Activated CD8-positive, alpha-beta memory T cell treated with anti-CD3 and anti-CD28 coated beads, Interleukin-2, amount 10 ng/mL, durations not matched to agents 7 days and 5 days (primary cell): ENCODE measurements around the gene EML4. TPM values are rescaled to one million over a fixed set of nuclear protein-coding genes. Genes with fewer than 3 reads are reported as not detected.

Source experiments
- ATAC-seq: fragments of 150-1000 bp; cut with Tn5 transposase; one replicate; pipeline ENCODE4 v1.10.0; 2021; ENCODE audit warnings: moderate library complexity
- CTCF ChIA-PET: fragments of 350-600 bp; sonication (Branson Sonifier 250); formaldehyde crosslinking; loops from one replicate; lab custom pipeline; 2021; ENCODE audit warnings: antibody characterized with exemption; lab: Charles Lee
- DNase-seq: peaks from one replicate; pipeline ENCODE4 v3.0.0-alpha.2; 2020
- H3K27ac Mint-ChIP-seq: one replicate; pipeline ENCODE4 v1.8.0; 2021; ENCODE audit warnings: mild to moderate bottlenecking, mixed read lengths
- H3K27me3 Mint-ChIP-seq: one replicate; pipeline ENCODE4 v1.8.0; 2021; ENCODE audit warnings: mixed read lengths
- H3K36me3 Mint-ChIP-seq: one replicate; pipeline ENCODE4 v1.8.0; 2021; ENCODE audit warnings: mild to moderate bottlenecking, mixed read lengths
- H3K4me1 Mint-ChIP-seq: one replicate; pipeline ENCODE4 v1.8.0; 2021; ENCODE audit warnings: mixed read lengths
- H3K4me3 Mint-ChIP-seq: one replicate; pipeline ENCODE4 v1.8.0; 2021; ENCODE audit warnings: mild to moderate bottlenecking, moderate library complexity, mixed read lengths
- H3K9me3 Mint-ChIP-seq: one replicate; pipeline ENCODE4 v1.8.0; 2022; ENCODE audit warnings: low read depth, mixed read lengths
- total RNA-seq, 2 experiments: library from RNA; stranded (reverse); gene quantifications; one replicate each; pipeline ENCODE4 v1.2.3, GENCODE V29; 2021

EML4 gene
- total RNA-seq, 2 experiments from 2014 or later, result 73.4 to 110 TPM

DNA sequence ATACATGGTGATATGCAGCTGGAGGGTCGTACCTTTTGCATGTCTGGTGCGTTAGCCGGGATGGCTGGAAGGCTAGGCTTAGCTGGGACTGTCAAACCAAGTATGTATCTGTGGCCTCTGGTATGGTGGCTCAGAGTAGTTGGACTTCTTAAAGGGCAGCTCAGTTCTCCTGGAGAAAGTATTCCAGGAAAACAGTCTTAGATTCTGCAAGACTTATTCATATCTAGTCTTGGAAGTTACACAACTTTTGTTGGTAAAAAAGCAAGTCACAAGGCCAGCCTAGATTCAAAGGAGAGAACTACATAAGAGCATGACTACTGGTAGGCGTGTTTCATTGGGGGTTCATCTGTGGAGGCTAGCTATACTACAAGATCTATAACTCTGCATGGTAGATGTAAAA, 45.5 kb downstream of the EML4 start:
- peaks cover 12% of the 10 kb centered on the region for H3K4me1 Mint-ChIP-seq
- no peaks in the 10 kb centered on the region for H3K27me3 Mint-ChIP-seq
- H3K9me3 Mint-ChIP-seq, result no peaks in the 10 kb centered on the region
- ATAC-seq (no peak), DNase-seq (no peak)
- CTCF ChIA-PET, result interaction anchor here (1.5 kb wide), 1 partner anchor 123 kb away, joined by 4 read pairs; no protein-coding TSS in a partner anchor
- no peak overlapping the region for H3K27ac Mint-ChIP-seq
- H3K36me3 Mint-ChIP-seq, result peaks cover 18% of the 10 kb centered on the region
- H3K4me3 Mint-ChIP-seq, result no peak overlapping the region

DNA sequence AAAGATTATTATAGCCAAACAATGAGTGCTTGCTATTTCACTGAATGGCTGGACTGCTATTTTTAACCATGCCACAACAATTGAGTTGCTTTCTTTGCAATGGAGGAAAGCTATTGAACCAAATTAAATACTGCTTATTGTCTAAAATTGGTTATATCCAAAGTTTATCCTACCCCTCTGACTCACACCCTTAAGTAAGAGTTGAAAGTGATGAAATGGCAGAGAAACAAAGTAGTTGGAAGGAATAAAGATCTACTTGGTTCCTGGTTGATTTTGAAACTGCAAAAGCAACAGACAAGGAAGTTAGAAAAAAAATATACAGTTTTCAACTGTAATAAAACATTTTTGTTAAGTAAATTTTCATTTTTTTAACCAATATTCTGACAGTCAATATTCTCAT, 47.5 kb downstream of the EML4 start:
- ATAC-seq (no peak), DNase-seq (no peak)
- Mint-ChIP-seq H3K27ac (no peak overlapping the region), H3K9me3 (no peaks in the 10 kb centered on the region), H3K27me3 (no peaks in the 10 kb centered on the region), H3K4me1 (peaks cover 17% of the 10 kb centered on the region), H3K36me3 (peaks cover 11% of the 10 kb centered on the region), H3K4me3 (no peak overlapping the region)
- CTCF ChIA-PET, result interaction anchor here (0.6 kb wide), 1 partner anchor 11 kb away, joined by 3 read pairs; no protein-coding TSS in a partner anchor

DNA sequence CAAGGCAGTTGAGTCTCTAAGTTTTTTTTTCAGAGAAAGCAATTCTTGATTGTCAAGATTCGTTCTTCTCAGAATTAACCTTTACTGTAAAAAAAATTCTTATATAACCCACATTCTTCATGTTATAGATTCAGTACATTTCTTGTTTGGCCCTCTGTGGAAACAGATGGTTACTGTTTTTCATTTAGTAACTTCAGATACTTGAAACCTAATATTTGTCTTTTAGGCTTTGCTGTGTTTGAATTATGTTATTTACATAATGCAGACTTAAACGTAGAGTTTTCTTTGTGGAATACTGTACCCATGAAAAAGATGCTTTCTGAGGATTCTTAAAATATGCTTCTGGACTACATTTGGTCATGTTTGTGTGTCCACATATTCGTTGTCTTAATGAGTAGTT, 48.2 kb downstream of the EML4 start:
- DNase-seq, result no peak
- peaks cover 17% of the 10 kb centered on the region for H3K4me1 Mint-ChIP-seq
- H3K27ac Mint-ChIP-seq, result no peak overlapping the region
- CTCF ChIA-PET, result no interaction called here
- ATAC-seq, result no peak
- H3K36me3 Mint-ChIP-seq, result peaks cover 13% of the 10 kb centered on the region
- no peak overlapping the region for H3K4me3 Mint-ChIP-seq
- no peaks in the 10 kb centered on the region for H3K27me3 Mint-ChIP-seq
- no peaks in the 10 kb centered on the region for H3K9me3 Mint-ChIP-seq

DNA sequence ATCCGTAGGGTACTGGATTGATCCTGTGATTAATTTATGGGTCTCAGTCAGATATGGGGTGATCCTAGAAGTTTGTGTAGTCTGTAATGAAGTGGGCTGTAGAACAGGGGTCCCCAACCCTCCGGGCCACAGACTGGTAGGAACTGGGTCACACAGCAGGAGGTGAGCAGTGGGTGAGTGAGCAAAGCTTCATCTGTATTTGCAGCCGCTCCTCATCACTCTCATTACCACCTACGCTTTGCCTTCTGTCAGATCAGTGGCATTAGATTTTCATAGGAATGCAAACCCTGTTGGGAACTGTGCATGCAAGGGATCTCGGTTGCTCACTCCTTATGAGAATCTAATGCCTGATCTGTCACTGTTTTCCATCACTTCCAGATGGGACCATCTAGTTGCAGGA, 48.8 kb downstream of the EML4 start:
- Mint-ChIP-seq H3K36me3 (peaks cover 13% of the 10 kb centered on the region), H3K27me3 (no peaks in the 10 kb centered on the region), H3K9me3 (no peaks in the 10 kb centered on the region), H3K4me1 (peaks cover 17% of the 10 kb centered on the region), H3K27ac (no peak overlapping the region), H3K4me3 (no peak overlapping the region)
- ATAC-seq, result no peak
- CTCF ChIA-PET, result no interaction called here
- DNase-seq, result no peak

DNA sequence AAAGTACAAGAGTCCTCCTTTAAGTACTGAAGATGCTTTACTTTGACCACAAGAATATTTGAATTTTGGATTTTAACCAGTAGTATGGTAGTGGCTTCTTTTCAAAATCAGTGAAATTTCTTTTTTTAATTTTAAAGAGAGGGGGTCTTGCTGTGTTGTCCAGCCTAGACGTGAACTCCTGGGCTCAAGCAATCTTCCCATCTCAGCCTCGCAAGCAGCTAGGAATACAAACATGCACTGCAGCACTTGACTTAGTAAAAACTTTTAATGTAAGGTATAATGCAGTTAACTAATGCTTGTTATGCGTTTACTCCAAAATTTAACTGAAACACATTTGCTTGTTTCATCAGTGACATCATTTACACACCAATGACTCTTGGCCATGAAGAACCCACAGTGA, 49.6 kb downstream of the EML4 start:
- CTCF ChIA-PET, result no interaction called here

DNA sequence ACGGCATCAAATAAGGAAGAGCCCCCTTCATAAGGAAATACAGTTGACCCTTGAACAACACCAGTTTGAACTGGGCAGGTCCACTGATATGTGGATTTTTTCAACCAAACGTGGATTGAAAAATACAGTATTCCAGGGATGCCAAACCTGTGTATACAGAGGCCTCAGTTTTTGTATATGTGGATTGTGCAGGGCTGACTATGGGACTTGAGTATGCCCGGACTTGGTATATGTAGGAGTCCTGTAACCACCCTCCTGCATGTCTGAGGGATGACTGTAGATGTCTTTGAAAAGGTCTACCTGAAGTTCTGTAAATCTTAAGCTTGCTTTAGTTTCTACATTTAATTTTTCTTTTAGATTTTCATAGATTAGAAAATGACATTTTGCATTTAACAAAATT, 50.0 kb downstream of the EML4 start:
- DNase-seq (no peak), ATAC-seq (no peak)
- CTCF ChIA-PET, result no interaction called here
- Mint-ChIP-seq H3K36me3 (peaks cover 16% of the 10 kb centered on the region), H3K27me3 (no peaks in the 10 kb centered on the region), H3K4me1 (peaks cover 28% of the 10 kb centered on the region), H3K4me3 (no peak overlapping the region), H3K9me3 (no peaks in the 10 kb centered on the region), H3K27ac (no peak overlapping the region)

More for the DNA sequence above, 49.6 kb downstream of the EML4 start:
- H3K4me1 Mint-ChIP-seq, result peaks cover 25% of the 10 kb centered on the region
- no peaks in the 10 kb centered on the region for H3K27me3 Mint-ChIP-seq
- peaks cover 16% of the 10 kb centered on the region for H3K36me3 Mint-ChIP-seq
- H3K27ac Mint-ChIP-seq, result no peak overlapping the region
- no peak overlapping the region for H3K4me3 Mint-ChIP-seq
- DNase-seq (no peak), ATAC-seq (no peak)
- no peaks in the 10 kb centered on the region for H3K9me3 Mint-ChIP-seq

DNA sequence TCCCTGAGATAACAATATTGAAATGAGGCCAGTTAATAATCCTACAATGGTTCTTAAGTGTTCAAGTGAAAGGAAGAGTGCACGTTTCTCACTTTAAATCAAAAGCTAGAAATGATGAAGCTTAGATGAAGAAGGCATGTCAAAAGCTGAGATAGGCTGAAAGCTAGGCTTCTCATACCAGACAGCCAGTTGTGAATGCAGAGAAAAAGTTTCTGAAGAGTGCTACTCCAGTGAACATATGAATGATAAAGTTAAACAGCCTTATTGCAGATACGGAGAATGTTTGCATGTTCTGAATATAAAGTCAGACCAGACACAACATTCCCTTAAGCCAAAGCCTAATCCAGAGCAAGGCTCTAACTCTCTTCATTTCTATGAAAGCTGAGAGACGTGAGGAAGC, 51.4 kb downstream of the EML4 start:
- ATAC-seq, result no peak
- Mint-ChIP-seq H3K27me3 (no peaks in the 10 kb centered on the region), H3K9me3 (no peaks in the 10 kb centered on the region), H3K36me3 (peaks cover 19% of the 10 kb centered on the region), H3K4me3 (no peak overlapping the region), H3K4me1 (peaks cover 35% of the 10 kb centered on the region), H3K27ac (no peak overlapping the region)
- CTCF ChIA-PET, result no interaction called here
- no peak for DNase-seq

DNA sequence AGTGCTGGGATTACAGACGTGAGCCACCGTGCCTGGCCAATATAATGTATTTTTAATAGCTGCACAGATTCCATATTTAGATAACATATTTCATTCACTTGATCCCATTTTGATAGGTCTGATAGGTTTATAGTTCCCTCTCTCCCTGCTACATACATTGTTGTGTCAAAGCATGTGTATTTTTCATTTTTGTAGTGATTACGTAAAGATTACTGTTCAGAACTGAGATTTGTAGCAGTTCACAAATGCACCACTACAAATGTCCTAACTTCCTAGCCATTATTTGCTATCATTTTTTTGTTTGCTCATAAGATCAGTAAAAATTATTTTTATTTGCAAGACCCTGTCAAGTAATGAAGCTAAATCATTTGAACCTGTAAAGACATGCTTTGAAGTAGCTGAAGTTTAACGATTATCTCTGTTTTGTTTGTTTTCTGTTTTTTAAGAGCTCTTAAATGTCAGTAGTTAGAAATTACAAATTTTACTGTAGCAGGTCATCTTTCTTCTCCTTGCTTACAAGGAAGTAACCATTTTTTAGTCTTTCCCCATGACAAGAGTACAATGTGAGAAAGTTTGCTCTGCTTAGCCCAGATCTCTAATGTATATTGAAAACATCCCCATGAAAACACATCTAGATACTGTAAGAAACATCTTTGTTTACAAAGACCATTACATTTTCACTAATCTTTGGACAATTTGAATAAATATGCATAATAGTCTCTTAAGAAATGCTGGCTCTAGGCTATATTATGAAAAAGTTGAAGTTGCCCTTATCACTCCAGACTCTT, 54.1 kb downstream of the EML4 start:
- Mint-ChIP-seq H3K27ac (no peak overlapping the region), H3K4me1 (peaks cover 35% of the 10 kb centered on the region), H3K27me3 (no peaks in the 10 kb centered on the region), H3K9me3 (no peaks in the 10 kb centered on the region), H3K4me3 (no peak overlapping the region), H3K36me3 (peaks cover 16% of the 10 kb centered on the region)
- CTCF ChIA-PET, result no interaction called here
- DNase-seq (no peak), ATAC-seq (no peak)

DNA sequence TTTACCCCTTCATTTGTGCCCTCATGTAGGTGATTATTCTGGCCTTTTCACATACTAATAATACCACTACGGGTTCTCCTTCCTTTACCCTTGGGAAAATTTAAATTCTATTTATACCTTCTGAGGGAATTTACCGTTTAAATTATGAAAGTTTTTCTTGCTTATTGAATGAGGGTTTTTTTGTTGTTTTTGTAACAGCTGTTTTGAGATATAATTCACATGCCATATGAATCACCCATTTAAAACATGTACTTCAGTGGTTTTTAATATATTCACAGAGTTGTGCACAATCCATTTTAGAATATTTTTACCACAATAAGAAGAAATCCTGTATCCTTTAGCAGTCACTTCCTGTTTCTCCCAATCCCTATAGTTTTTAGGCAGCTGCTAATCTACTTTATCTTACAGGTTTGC, 54.7 kb downstream of the EML4 start:
- ATAC-seq (no peak), DNase-seq (no peak)
- H3K27me3 Mint-ChIP-seq, result no peaks in the 10 kb centered on the region
- peaks cover 34% of the 10 kb centered on the region for H3K4me1 Mint-ChIP-seq
- no peak overlapping the region for H3K27ac Mint-ChIP-seq
- no peaks in the 10 kb centered on the region for H3K9me3 Mint-ChIP-seq
- peaks cover 15% of the 10 kb centered on the region for H3K36me3 Mint-ChIP-seq
- H3K4me3 Mint-ChIP-seq, result no peak overlapping the region
- CTCF ChIA-PET, result no interaction called here

DNA sequence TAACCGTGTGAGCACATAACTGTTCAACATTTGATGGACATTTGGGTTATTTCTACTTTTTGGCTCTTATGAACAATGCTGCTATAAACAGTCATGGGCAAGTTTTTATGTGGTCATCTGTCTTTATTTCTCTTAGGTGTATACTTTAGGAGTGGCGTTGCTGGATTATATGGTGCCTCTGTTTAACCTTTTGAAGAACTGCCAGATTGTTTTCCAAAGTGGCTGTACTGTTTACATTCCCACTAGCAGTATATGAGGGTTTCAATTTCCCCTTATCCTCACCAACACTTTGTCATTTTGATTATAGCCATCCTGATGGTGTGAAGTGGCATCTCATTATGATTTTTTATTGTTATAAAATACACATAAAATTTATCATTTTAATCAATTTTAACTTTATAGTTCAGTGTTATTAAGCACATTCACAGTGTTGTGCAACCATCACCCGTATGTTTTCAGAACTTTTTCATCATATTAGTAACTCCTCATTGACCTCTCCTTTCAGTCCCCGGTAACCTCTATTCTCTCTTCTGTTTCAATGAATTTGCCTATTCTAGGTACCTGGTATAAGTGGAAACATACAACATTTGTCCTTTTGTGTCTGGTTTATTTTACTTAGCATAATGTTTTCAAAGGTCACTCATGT, 55.4 kb downstream of the EML4 start:
- Mint-ChIP-seq H3K27me3 (no peaks in the 10 kb centered on the region), H3K36me3 (peaks cover 13% of the 10 kb centered on the region), H3K27ac (no peak overlapping the region), H3K4me1 (peaks cover 36% of the 10 kb centered on the region), H3K4me3 (no peak overlapping the region), H3K9me3 (no peaks in the 10 kb centered on the region)
- DNase-seq (no peak), ATAC-seq (no peak)
- CTCF ChIA-PET, result no interaction called here

DNA sequence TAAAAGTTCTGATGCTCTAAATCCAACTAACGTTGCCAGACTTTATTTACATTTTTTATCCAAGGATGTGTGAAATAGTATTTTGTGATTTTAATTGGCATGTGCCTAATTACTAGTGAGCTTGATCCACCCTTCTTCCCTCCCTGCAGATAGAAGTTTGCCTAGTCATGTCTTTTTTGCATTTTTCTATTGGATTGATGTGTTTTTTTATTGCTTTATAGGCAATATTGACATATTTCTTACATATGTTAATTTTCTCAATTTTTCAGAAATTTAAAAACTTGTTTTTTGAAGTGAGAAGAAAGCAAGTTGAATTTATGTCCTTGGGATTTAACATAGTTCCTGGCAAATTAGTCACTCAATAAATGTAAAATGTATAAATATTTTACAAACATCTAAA, 56.4 kb downstream of the EML4 start:
- Mint-ChIP-seq H3K9me3 (no peaks in the 10 kb centered on the region), H3K27ac (no peak overlapping the region), H3K4me3 (no peak overlapping the region), H3K4me1 (peaks cover 34% of the 10 kb centered on the region), H3K36me3 (peaks cover 13% of the 10 kb centered on the region), H3K27me3 (no peaks in the 10 kb centered on the region)
- ATAC-seq (no peak), DNase-seq (no peak)
- CTCF ChIA-PET, result no interaction called here

DNA sequence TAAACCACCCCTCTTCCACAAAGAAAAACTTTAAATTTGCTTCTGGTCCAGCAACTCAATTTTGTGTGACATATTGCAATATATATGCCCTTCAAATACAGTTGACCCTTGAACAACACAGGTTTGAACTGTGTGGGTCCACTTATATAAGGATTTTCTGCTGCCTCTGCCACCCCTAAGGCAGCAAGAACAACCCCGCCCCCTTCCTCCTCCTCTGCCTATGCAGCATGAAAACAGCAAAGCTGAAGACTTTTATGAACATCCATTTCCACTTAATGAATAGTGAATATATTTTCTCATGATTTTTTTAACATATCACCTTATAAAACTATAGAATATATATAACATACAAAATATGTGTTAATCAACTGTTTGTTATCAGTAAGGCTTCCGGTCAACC, 58.3 kb downstream of the EML4 start:
- H3K27me3 Mint-ChIP-seq, result no peaks in the 10 kb centered on the region
- CTCF ChIA-PET, result interaction anchor here (0.7 kb wide), 1 partner anchor 11 kb away, joined by 3 read pairs; no protein-coding TSS in a partner anchor
- no peak for DNase-seq
- no peaks in the 10 kb centered on the region for H3K9me3 Mint-ChIP-seq
- H3K27ac Mint-ChIP-seq, result no peak overlapping the region
- peaks cover 9% of the 10 kb centered on the region for H3K36me3 Mint-ChIP-seq
- peaks cover 38% of the 10 kb centered on the region for H3K4me1 Mint-ChIP-seq
- H3K4me3 Mint-ChIP-seq, result no peak overlapping the region
- no peak for ATAC-seq

DNA sequence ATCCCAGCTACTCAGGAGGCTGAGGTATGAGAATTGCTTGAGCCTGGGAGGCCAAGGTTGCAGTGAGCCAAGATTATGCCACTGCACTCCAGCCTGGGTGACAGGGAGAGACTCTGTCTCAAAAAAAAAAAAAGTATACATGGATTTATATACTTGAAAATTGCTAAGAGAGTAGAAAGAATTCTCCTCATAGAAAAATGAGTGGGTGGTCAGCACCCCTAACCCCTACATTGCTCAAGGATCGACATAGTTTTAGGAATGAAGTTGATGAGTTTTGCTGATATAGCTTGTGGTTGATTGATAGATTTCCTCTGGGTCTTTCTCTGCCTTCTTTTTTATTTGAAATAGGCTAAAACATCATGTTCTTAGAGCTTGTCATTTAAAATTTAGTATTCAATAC, 58.9 kb downstream of the EML4 start:
- no peaks in the 10 kb centered on the region for H3K9me3 Mint-ChIP-seq
- DNase-seq (no peak), ATAC-seq (no peak)
- H3K4me3 Mint-ChIP-seq, result no peak overlapping the region
- peaks cover 6% of the 10 kb centered on the region for H3K36me3 Mint-ChIP-seq
- CTCF ChIA-PET, result interaction anchor here (0.6 to 0.7 kb wide), 2 partner anchors 11 to 834 kb away, joined by 3 to 5 read pairs; no protein-coding TSS in a partner anchor
- H3K27ac Mint-ChIP-seq, result no peak overlapping the region
- no peaks in the 10 kb centered on the region for H3K27me3 Mint-ChIP-seq
- peaks cover 36% of the 10 kb centered on the region for H3K4me1 Mint-ChIP-seq

DNA sequence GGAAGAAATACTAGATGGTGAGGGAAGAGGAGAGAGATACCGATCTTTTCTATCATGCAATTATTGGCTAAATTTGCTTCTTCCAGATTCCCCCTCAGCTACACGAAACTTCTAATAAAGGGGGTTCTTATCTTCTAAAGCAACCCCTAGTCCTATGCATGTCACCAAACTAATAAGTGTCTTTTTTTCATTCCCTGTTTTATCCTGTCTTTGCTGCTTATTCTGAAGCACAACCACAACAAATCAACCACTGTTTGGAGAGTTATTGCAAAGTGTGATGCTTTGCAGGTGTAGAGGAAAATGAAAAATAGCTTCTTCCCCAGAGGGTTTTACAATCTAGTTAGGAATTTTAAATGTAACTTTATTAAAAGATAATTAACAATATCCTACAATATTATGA, 60.8 kb downstream of the EML4 start:
- Mint-ChIP-seq H3K27ac (no peak overlapping the region), H3K4me1 (peaks cover 22% of the 10 kb centered on the region), H3K36me3 (no peaks in the 10 kb centered on the region), H3K27me3 (no peaks in the 10 kb centered on the region), H3K4me3 (no peak overlapping the region), H3K9me3 (no peaks in the 10 kb centered on the region)
- ATAC-seq, result no peak
- DNase-seq, result no peak
- CTCF ChIA-PET, result interaction anchor here (1.2 kb wide), 1 partner anchor 9 kb away, joined by 4 read pairs; no protein-coding TSS in a partner anchor
